Large intestine (tissue), 3 donors: ENCODE measurements around the gene FBXO34. TPM values are rescaled to one million over a fixed set of nuclear protein-coding genes. Genes with fewer than 3 reads are reported as not detected.
"Not testable (repeated sequence)": the region's sequence is repeated elsewhere in the genome, so short reads cannot be mapped to it uniquely, and the experiment has no call there.

Experiments
- DNase-seq, 2 donors: peaks; one replicate each; pipeline versions ENCODE4 v3.0.0 to v3.0.0-alpha.2; 2013
- H3K27ac ChIP-seq: one replicate; pipeline ENCODE4 v1.5.1; 2013; ENCODE audit warnings: low read length
- H3K27me3 ChIP-seq: 2 replicates; pipeline ENCODE4 v1.6.1; 2013; ENCODE audit warnings: low read length; ENCODE audit not compliant: control insufficient read depth, insufficient read depth
- H3K36me3 ChIP-seq: 2 replicates; pipeline ENCODE4 v1.6.1; 2013; ENCODE audit warnings: low read length; ENCODE audit not compliant: control insufficient read depth, insufficient read depth
- H3K4me1 ChIP-seq: one replicate; pipeline ENCODE4 v1.6.1; 2013; ENCODE audit warnings: low read length; ENCODE audit not compliant: control insufficient read depth, insufficient read depth
- H3K4me3 ChIP-seq: one replicate; pipeline ENCODE4 v1.5.1; 2013; ENCODE audit warnings: low read length
- H3K9me3 ChIP-seq: one replicate; pipeline ENCODE4 v1.6.1; 2013; ENCODE audit warnings: mild to moderate bottlenecking, low read depth, low read length, moderate library complexity; ENCODE audit not compliant: control insufficient read depth
- WGBS: methylation state at CpG from one replicate; pipeline ENCODE4 v1.1.5; 2013; ENCODE audit warnings: low lambda C conversion rate; ENCODE audit not compliant: insufficient coverage; 5-methylcytosine and 5-hydroxymethylcytosine counted together
- polyA plus RNA-seq: library from polyadenylated mRNA; unstranded; fragments of 120-200 nt; gene quantifications from one replicate; pipeline ENCODE4 v1.2.1, GENCODE V29; 2013

Gene FBXO34
- polyA plus RNA-seq, 1 donor: 25.5 TPM

DNA sequence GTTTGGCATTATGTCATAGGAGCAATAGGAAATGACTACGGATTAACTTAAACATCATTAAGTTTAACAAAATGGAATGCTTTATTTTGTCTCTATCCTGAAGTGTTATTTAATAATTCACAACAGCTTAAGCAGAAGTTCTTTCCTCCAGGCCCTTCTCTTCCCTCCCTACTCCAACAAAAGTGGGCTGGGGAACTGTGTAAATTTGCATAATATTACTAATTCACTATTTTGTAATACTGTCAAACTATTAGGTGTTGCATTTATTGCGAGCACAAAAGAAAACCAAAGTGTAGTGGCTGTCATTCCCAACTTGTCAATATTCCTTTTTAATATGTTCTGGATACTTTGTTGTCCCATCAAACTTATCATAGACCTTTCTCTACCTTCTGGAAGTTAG is 70.6 kb downstream of the FBXO34 start:
- H3K36me3 ChIP-seq: no peaks in the 10 kb centered on the region
- 100% methylated on average over 1 of the region's 2 CpGs for WGBS
- DNase-seq: no peak
- no peak overlapping the region for H3K27ac ChIP-seq
- H3K4me3 ChIP-seq: no peak overlapping the region
- no peaks in the 10 kb centered on the region for H3K4me1 ChIP-seq
- no peaks in the 10 kb centered on the region for H3K27me3 ChIP-seq
- no peaks in the 10 kb centered on the region for H3K9me3 ChIP-seq

DNA sequence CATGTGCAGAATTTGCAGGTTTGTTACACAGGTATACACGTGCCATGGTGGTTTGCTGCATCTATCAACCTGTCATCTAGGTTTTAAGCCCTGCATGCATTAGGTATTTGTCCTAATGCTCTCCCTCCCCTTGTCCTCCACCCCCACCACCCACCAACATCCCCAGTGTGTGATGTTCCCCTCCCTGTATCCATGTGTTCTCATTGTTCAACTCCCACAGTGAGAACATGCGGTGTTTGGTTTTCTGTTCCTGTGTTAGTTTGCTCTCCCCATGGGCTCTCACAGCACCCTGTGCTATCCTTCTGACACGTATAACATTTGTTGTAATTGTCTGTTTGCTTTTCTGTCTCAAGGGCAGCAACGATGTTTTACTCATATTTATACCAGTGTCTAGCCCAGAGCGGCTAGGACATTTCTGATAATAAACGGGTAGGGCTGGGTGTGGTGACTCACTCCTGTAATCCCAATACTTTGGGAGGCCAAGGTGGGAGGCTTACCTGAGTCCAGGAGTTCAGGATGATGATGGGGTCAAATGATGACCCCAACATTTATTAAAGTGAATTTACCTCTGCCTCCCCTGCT is 73.5 kb downstream of the FBXO34 start:
- H3K27ac ChIP-seq, H3K9me3 ChIP-seq, H3K4me1 ChIP-seq, H3K4me3 ChIP-seq, H3K36me3 ChIP-seq, DNase-seq, H3K27me3 ChIP-seq: not testable (repeated sequence)
- WGBS: 30% methylated on average over 2 of the region's 6 CpGs

DNA sequence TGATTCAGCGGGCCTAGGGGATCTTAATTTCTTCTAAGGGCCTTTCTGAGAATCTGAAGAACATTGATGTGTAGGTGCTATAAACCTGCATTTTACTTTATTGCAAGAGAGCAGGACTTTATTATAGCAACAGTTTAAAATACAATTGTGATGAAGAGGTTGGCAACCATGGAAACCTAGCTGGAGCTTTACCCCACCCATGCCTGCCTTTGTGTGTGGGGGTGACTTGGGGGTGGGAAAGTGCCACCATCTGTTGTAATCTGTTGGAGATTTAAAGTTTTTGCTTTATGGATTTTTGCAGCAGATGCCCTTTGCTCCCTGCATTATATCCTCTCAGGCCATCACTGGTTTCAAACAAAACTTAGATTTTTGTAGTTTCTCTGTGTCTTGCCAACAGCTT is 75.8 kb downstream of the FBXO34 start:
- no peaks in the 10 kb centered on the region for H3K27me3 ChIP-seq
- no peak overlapping the region for H3K4me3 ChIP-seq
- no peak overlapping the region for H3K27ac ChIP-seq
- no peaks in the 10 kb centered on the region for H3K4me1 ChIP-seq
- no peaks in the 10 kb centered on the region for H3K9me3 ChIP-seq
- DNase-seq: no peak
- no CpG with 5 or more reads among the region's 1 CpG for WGBS
- H3K36me3 ChIP-seq: peaks cover 18% of the 10 kb centered on the region

DNA sequence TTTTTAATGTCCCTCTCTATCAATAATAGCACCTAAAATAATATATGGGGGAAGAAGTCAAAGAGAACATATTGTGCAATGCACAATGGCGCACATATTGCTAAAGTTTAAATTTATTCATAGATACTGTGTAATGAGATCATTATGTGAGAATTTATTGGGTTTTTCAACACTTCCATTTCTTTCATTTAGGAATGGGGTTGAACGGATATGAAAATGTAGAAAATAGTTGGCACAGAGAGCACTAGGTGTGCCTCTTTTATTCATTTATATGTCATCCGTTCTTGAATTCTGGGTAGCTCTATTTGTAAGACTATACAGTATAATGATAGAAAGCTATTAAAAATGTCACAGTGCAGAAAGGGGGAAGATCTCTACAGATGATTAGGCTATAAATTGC is 76.5 kb downstream of the FBXO34 start:
- Histone ChIP-seq H3K4me1 (no peaks in the 10 kb centered on the region), H3K27ac (no peak overlapping the region), H3K9me3 (no peaks in the 10 kb centered on the region), H3K4me3 (no peak overlapping the region), H3K36me3 (peaks cover 25% of the 10 kb centered on the region), H3K27me3 (no peaks in the 10 kb centered on the region)
- WGBS: 100% methylated on average over 1 of the region's 3 CpGs
- DNase-seq: no peak

DNA sequence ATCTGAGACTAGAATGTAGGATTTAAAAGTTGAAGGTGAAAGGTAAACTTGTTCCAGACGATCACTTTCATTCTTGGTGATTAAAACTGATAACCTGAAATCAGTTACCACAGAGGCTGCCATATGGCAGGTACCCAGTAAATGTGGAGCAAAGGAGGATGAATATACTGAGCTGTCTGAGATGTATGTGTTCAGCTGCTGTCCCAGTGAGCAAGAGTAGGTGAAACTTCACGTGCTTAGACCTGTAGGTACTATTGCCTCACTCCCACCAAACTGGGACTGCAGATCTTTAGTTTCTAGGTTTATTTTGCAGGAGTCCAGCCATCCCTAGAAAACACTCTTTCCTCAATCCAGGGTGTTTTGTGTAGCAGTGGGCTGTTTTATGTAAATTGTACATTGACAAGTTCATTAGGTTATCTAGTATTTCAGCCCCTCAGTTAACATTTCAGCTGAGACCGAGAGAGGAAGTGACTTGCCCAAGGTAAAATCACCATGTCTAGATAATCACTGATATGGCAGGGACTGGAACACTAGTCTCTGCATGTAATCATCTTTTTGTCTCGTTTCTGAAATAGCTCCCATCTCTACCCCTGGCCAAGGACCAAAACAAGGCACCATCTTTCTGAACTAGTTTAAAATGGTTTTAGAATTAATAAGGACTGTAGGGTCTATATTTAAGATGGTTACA is 77.7 kb downstream of the FBXO34 start:
- 40% methylated on average over 1 of the region's 4 CpGs for WGBS
- no peak overlapping the region for H3K4me3 ChIP-seq
- H3K36me3 ChIP-seq: peaks cover 29% of the 10 kb centered on the region
- H3K9me3 ChIP-seq: no peaks in the 10 kb centered on the region
- no peaks in the 10 kb centered on the region for H3K4me1 ChIP-seq
- no peaks in the 10 kb centered on the region for H3K27me3 ChIP-seq
- no peak for DNase-seq
- no peak overlapping the region for H3K27ac ChIP-seq

DNA sequence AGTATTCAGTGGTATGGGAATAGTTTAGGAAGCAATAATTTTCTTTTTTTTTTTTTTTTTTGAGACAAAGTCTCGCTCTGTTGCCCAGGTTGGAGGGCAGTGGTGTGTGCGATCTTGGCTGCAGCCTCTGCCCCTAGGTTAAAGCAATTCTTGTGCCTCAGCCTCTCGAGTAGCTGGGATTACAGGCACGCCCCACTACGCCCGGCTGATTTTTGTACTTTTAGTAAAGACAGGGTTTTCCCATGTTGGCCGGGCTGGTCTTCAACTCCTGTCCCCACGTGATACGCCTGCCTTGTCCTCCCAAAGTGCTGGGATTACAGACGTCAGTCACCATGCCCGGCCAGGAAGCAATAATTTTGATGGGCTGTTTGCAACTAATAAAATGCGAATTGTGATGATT is 78.3 kb downstream of the FBXO34 start:
- Histone ChIP-seq H3K4me3 (no peak overlapping the region), H3K4me1 (peaks cover 2% of the 10 kb centered on the region), H3K9me3 (no peaks in the 10 kb centered on the region), H3K27me3 (no peaks in the 10 kb centered on the region), H3K36me3 (peaks cover 29% of the 10 kb centered on the region), H3K27ac (no peak overlapping the region)
- no peak for DNase-seq
- 83% methylated on average over 6 of the region's 12 CpGs for WGBS

DNA sequence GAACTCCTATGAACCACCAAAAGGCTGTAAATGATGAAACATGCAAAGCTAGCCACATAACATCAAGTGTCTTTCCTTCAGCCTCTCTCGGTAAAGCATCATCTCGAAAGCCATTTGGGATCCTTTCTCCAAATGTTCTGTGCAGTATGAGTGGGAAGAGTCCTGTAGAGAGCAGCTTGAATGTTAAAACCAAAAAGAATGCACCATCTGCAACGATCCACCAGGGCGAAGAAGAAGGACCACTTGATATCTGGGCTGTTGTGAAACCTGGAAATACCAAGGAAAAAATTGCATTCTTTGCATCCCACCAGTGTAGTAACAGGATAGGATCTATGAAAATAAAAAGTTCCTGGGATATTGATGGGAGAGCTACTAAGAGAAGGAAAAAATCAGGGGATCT is 79.2 kb downstream of the FBXO34 start:
- Histone ChIP-seq H3K4me3 (no peak overlapping the region), H3K27ac (no peak overlapping the region), H3K36me3 (peaks cover 34% of the 10 kb centered on the region), H3K27me3 (no peaks in the 10 kb centered on the region), H3K4me1 (peaks cover 2% of the 10 kb centered on the region), H3K9me3 (no peaks in the 10 kb centered on the region)
- DNase-seq: no peak
- no CpG with 5 or more reads among the region's 4 CpGs for WGBS

DNA sequence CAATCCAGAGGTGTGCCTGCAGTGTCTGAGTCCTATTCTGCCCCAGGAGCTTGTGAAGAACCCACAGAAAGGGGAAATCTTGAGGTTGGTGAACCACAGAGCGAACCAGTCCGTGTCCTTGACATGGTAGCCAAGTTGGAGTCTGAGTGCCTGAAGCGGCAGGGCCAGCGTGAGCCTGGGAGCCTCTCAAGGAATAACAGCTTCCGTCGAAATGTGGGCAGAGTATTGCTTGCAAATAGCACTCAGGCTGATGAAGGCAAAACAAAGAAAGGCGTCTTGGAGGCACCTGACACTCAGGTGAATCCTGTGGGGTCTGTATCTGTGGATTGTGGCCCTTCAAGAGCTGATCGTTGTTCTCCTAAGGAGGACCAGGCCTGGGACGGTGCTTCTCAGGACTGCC is 79.9 kb downstream of the FBXO34 start:
- WGBS: no CpG with 5 or more reads among the region's 9 CpGs
- DNase-seq: no peak
- H3K27ac ChIP-seq: no peak overlapping the region
- H3K27me3 ChIP-seq: no peaks in the 10 kb centered on the region
- no peaks in the 10 kb centered on the region for H3K9me3 ChIP-seq
- no peak overlapping the region for H3K4me3 ChIP-seq
- peaks cover 2% of the 10 kb centered on the region for H3K4me1 ChIP-seq
- peaks cover 38% of the 10 kb centered on the region for H3K36me3 ChIP-seq

DNA sequence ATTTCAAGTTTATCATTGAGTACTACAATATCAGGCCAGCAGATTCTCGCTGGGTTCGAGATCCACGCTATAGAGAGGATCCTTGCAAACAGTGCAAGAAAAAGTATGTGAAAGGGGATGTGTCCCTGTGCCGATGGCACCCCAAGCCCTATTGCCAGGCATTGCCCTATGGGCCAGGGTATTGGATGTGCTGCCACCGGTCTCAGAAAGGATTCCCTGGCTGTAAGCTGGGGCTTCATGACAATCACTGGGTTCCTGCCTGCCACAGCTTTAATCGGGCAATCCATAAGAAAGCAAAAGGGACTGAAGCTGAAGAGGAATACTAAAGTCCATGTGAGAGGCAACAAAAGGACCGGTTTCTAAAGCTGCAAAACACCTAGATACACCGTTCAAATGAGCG is 81.0 kb downstream of the FBXO34 start:
- no peaks in the 10 kb centered on the region for H3K27me3 ChIP-seq
- DNase-seq: no peak
- H3K27ac ChIP-seq: no peak overlapping the region
- peaks cover 2% of the 10 kb centered on the region for H3K4me1 ChIP-seq
- no peaks in the 10 kb centered on the region for H3K9me3 ChIP-seq
- WGBS: 92% methylated on average over 2 of the region's 9 CpGs
- H3K4me3 ChIP-seq: no peak overlapping the region
- peaks cover 38% of the 10 kb centered on the region for H3K36me3 ChIP-seq

DNA sequence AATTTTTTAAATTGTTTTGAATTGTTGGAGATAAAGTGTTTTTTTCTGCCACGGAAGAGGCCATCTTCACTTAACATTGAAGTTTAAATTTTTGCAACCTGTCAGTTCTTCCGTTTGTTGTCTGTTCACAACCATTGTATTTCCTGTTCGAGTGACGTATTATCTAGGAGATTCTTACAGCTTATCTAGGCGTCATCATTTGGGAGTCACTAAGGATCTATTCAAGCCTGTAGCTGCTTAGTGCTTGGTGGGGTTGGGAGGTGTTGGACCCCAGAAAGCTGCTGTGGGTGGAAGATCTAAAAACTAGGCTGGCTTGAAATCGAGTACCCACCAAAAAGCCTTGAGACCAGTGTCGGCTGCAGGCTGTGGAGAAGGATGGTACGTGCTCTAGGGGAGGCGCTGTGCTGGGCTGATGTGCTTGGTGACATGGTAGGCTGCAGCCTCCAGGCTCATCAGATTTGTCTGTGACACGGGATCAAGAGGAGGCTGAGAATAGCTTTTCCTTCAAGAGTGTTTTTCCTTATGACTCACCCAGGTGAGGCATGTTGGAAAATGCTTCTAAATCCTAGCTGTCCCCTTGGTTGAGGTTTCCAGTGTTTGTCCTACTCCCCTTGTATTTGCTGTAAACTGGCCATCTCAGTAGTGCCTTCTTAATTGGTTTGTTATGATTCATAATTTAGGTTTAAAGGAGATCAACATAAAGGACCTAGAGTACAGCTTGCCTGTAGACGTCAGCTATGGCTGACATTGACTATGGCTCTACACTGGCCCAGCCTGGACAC is 82.7 kb downstream of the FBXO34 start:
- Histone ChIP-seq H3K4me3 (no peak overlapping the region), H3K27ac (no peak overlapping the region), H3K9me3 (no peaks in the 10 kb centered on the region), H3K36me3 (peaks cover 41% of the 10 kb centered on the region), H3K4me1 (peaks cover 2% of the 10 kb centered on the region), H3K27me3 (no peaks in the 10 kb centered on the region)
- DNase-seq: no peak
- WGBS: no CpG with 5 or more reads among the region's 11 CpGs
